Parathyroid adenoma (tissue), 2 donors: ENCODE results near the gene KIF14.

ENCODE experiments used
- H2AFZ ChIP-seq: fragments of 300-600 bp; sonication (generic); one replicate; pipeline ENCODE4 v1.7.0; 2017; ENCODE audit warnings: antibody characterized with exemption, mild to moderate bottlenecking
- H3K27ac ChIP-seq: fragments of 300-600 bp; sonication (generic); one replicate; pipeline ENCODE4 v1.7.0; 2017
- H3K27me3 ChIP-seq: fragments of 300-600 bp; sonication (generic); one replicate; pipeline ENCODE4 v1.7.0; 2017; ENCODE audit warnings: low read length; ENCODE audit not compliant: control insufficient read depth, insufficient read depth
- H3K36me3 ChIP-seq: fragments of 300-600 bp; sonication (generic); one replicate; pipeline ENCODE4 v1.7.0; 2017; ENCODE audit warnings: low read length; ENCODE audit not compliant: control insufficient read depth, insufficient read depth
- H3K4me1 ChIP-seq: fragments of 300-600 bp; sonication (generic); one replicate; pipeline ENCODE4 v1.7.0; 2017; ENCODE audit warnings: control low read depth
- H3K4me2 ChIP-seq: fragments of 300-600 bp; sonication (generic); one replicate; pipeline ENCODE4 v1.7.0; 2017; ENCODE audit warnings: low read length
- H3K4me3 ChIP-seq: fragments of 300-600 bp; sonication (generic); one replicate; pipeline ENCODE4 v1.7.0; 2017; ENCODE audit warnings: low read depth, low read length
- H3K79me2 ChIP-seq: fragments of 300-600 bp; sonication (generic); one replicate; pipeline ENCODE4 v1.7.0; 2017; ENCODE audit warnings: control low read depth
- H3K9ac ChIP-seq: fragments of 300-600 bp; sonication (generic); one replicate; pipeline ENCODE4 v1.7.0; 2017; ENCODE audit warnings: mild to moderate bottlenecking
- H3K9me3 ChIP-seq: fragments of 300-600 bp; sonication (generic); one replicate; pipeline ENCODE4 v1.7.0; 2017; ENCODE audit warnings: low read length; ENCODE audit not compliant: control insufficient read depth
- CTCF ChIP-seq: fragments of 300-600 bp; sonication (generic); IDR thresholded peaks from one replicate; pipeline ENCODE4 v1.7.0; 2017; ENCODE audit warnings: antibody characterized with exemption, mild to moderate bottlenecking
- donor health status: primary hyperparathyroidism.

The KIF14 gene

GRCh38 chr1:200620273-200621131, at the start of gene KIF14:
KIF14 (minus strand) TSS chr1:200620751; CDS start chr1:200618723, 2,028 bp downstream.
- Histone ChIP-seq H2AFZ (peak within 1 kb of the TSS; percentile 93), H3K27ac (peak within 1 kb of the TSS; percentile 24), H3K79me2 (no peaks in the 10 kb centered on the region), H3K9me3 (no peaks in the 10 kb centered on the region), H3K4me2 (peak within 1 kb of the TSS; percentile 57), H3K9ac (no peak within 1 kb of the TSS), H3K36me3 (no peaks in the 10 kb centered on the region), H3K4me1 (no peaks in the 10 kb centered on the region), H3K27me3 (no peaks in the 10 kb centered on the region), H3K4me3 (peak within 1 kb of the TSS; percentile 61)
- TF ChIP-seq CTCF = no peak

GRCh38 chr1:200669314-200670241, 49.0 kb upstream of the KIF14 start, which contains the start of gene DDX59:
DDX59 (minus strand) TSS chr1:200669907; CDS start chr1:200666740, 3,167 bp downstream.
- peak within 1 kb of the TSS; percentile 100 for H3K27ac ChIP-seq
- peak within 1 kb of the TSS; percentile 81 for H3K4me3 ChIP-seq
- H3K79me2 ChIP-seq = no peaks in the 10 kb centered on the region
- H3K27me3 ChIP-seq = no peaks in the 10 kb centered on the region
- no peaks in the 10 kb centered on the region for H3K9me3 ChIP-seq
- peak within 1 kb of the TSS; percentile 87 for H3K4me2 ChIP-seq
- H3K4me1 ChIP-seq = no peaks in the 10 kb centered on the region
- H2AFZ ChIP-seq = peak within 1 kb of the TSS; percentile 89
- no peak for TF ChIP-seq CTCF
- no peaks in the 10 kb centered on the region for H3K36me3 ChIP-seq
- H3K9ac ChIP-seq = peak within 1 kb of the TSS; percentile 98

GRCh38 chr1:200668514-200669313, 48.2 kb upstream of the KIF14 start:
- peak overlapping the region; percentile 71 for H3K4me2 ChIP-seq
- H3K27me3 ChIP-seq = no peaks in the 10 kb centered on the region
- peak overlapping the region; percentile 89 for H2AFZ ChIP-seq
- no peaks in the 10 kb centered on the region for H3K36me3 ChIP-seq
- H3K79me2 ChIP-seq = no peaks in the 10 kb centered on the region
- TF ChIP-seq CTCF = no peak
- no peak overlapping the region for H3K9ac ChIP-seq
- peak overlapping the region; percentile 100 for H3K27ac ChIP-seq
- H3K9me3 ChIP-seq = no peaks in the 10 kb centered on the region
- H3K4me1 ChIP-seq = no peaks in the 10 kb centered on the region
- H3K4me3 ChIP-seq = peak overlapping the region; percentile 81

- no peak overlapping the region for H3K4me2 ChIP-seq
- no peak overlapping the region for H3K4me3 ChIP-seq
- H3K79me2 ChIP-seq = no peaks in the 10 kb centered on the region
- no peaks in the 10 kb centered on the region for H3K4me1 ChIP-seq
- H3K27ac ChIP-seq = peak overlapping the region; percentile 36
- H3K36me3 ChIP-seq = no peaks in the 10 kb centered on the region
- H2AFZ ChIP-seq = no peak overlapping the region
- no peaks in the 10 kb centered on the region for H3K27me3 ChIP-seq
- H3K9ac ChIP-seq = no peak overlapping the region
- H3K9me3 ChIP-seq = no peaks in the 10 kb centered on the region
- no peak for TF ChIP-seq CTCF
Measured at GRCh38 chr1:200666309-200666708, 45.8 kb upstream of the KIF14 start.
